ENCODE data around the gene PCBP3.

- TF ChIP-seq CTCF (IDR thresholded peaks at IDR 0.05; ENCODE audit: borderline replicate concordance, extremely low read depth, low read length, poor library complexity, severe bottlenecking), result no peak
- TF ChIP-seq EZH2 (IDR thresholded peaks at IDR 0.05; ENCODE audit: borderline replicate concordance, low read depth, low read length, severe bottlenecking), result no peak
Measured at GRCh38 chr21:45959182-45959581, 315.7 kb downstream of the PCBP3 start.
